ENCODE measurements around the gene TMEM60.

Gene TMEM60

GRCh38 chr7:77824636-77825035 lies 26.4 kb upstream of the TMEM60 start:
- no peak for DNase-seq (ENCODE audit: low spot score)

GRCh38 chr7:77823787-77824186 lies 25.6 kb upstream of the TMEM60 start:
- DNase-seq (ENCODE audit: low spot score) = no peak
- no peak for TF ChIP-seq CTCF (IDR thresholded peaks at IDR 0.05; ENCODE audit: extremely low read depth, missing control alignments)

More at GRCh38 chr7:77824636-77825035, 26.4 kb upstream of the TMEM60 start:
- TF ChIP-seq CTCF (IDR thresholded peaks at IDR 0.05; ENCODE audit: extremely low read depth, missing control alignments) = no peak

- DNase-seq (ENCODE audit: low spot score) = no peak
- TF ChIP-seq CTCF (IDR thresholded peaks at IDR 0.05; ENCODE audit: extremely low read depth, missing control alignments) = no peak
Observed at GRCh38 chr7:77822269-77822668, 24.0 kb upstream of the TMEM60 start.

GRCh38 chr7:77820967-77821366 lies 22.7 kb upstream of the TMEM60 start:
- no peak for TF ChIP-seq CTCF (IDR thresholded peaks at IDR 0.05; ENCODE audit: extremely low read depth, missing control alignments)
- no peak for DNase-seq (ENCODE audit: low spot score)

- DNase-seq (ENCODE audit: low spot score) = no peak
- no peak for TF ChIP-seq CTCF (IDR thresholded peaks at IDR 0.05; ENCODE audit: extremely low read depth, missing control alignments)
Observed at GRCh38 chr7:77819021-77819420, 20.8 kb upstream of the TMEM60 start.

- TF ChIP-seq CTCF (IDR thresholded peaks at IDR 0.05; ENCODE audit: extremely low read depth, missing control alignments) = no peak
Observed at GRCh38 chr7:77813180-77813579, 14.9 kb upstream of the TMEM60 start.

GRCh38 chr7:77812290-77812685 lies 14.1 kb upstream of the TMEM60 start:
- no peak for DNase-seq (ENCODE audit: low spot score)
- no peak for TF ChIP-seq CTCF (IDR thresholded peaks at IDR 0.05; ENCODE audit: extremely low read depth, missing control alignments)

More at GRCh38 chr7:77813180-77813579, 14.9 kb upstream of the TMEM60 start:
- no peak for DNase-seq (ENCODE audit: low spot score)

Data from GM20000 (cell line).